ENCODE data around the gene HS1BP3. TPM values are rescaled to one million over a fixed set of nuclear protein-coding genes. Genes with fewer than 3 reads are reported as not detected.
A peak's percentile ranks its signal among the peaks of the same experiment; 100 is the strongest.

The HS1BP3 gene
- total and polyA plus RNA-seq, 9 of the 15 experiments (the other 6 are each of a cell fraction or from before 2014, with no cell fraction given) = 0.41 to 8.3 (median 5.9) TPM

GRCh38 chr2:20593072-20594034 lies 57.5 kb downstream of the HS1BP3 start (continued):
- TF ChIP-seq GABPA (tag; conservative IDR thresholded peaks at IDR 0.05; ENCODE audit: low read depth) (no peak), RBM34 (IDR thresholded peaks at IDR 0.05; ENCODE audit: borderline replicate concordance, insufficient read depth, low read length) (no peak), PPARD (CRISPR knock-in tag; IDR thresholded peaks at IDR 0.05) (no peak), MBD2 (IDR thresholded peaks at IDR 0.05; ENCODE audit: borderline replicate concordance, low read depth) (peak; percentile 74), ZNF311 (CRISPR knock-in tag; IDR thresholded peaks at IDR 0.05) (peak; percentile 72; the same call in 1 of the 2 replicates), ZNF589 (CRISPR knock-in tag; IDR thresholded peaks at IDR 0.05; ENCODE audit: low read depth) (peak; percentile 92), ZNF445 (CRISPR knock-in tag; IDR thresholded peaks at IDR 0.05; ENCODE audit: low read depth) (no peak), CCNT2 (IDR thresholded peaks at IDR 0.05; ENCODE audit: borderline replicate concordance, extremely low read depth, insufficient read length, low read depth, low read length) (no peak), NR4A1 (CRISPR knock-in tag; IDR thresholded peaks at IDR 0.05) (no peak), NR4A1 (tag; IDR thresholded peaks at IDR 0.05) (peak; percentile 48; the same call in 1 of the 2 replicates)
- TF ChIP-seq, protein P1, sequence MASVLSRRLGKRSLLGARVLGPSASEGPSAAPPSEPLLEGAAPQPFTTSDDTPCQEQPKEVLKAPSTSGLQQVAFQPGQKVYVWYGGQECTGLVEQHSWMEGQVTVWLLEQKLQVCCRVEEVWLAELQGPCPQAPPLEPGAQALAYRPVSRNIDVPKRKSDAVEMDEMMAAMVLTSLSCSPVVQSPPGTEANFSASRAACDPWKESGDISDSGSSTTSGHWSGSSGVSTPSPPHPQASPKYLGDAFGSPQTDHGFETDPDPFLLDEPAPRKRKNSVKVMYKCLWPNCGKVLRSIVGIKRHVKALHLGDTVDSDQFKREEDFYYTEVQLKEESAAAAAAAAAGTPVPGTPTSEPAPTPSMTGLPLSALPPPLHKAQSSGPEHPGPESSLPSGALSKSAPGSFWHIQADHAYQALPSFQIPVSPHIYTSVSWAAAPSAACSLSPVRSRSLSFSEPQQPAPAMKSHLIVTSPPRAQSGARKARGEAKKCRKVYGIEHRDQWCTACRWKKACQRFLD (CRISPR knock-in tag; IDR thresholded peaks at IDR 0.05) = 0 out of 2 replicates have a peak, but pooled peaks have one; percentile 28
- TF ChIP-seq, protein P2, sequence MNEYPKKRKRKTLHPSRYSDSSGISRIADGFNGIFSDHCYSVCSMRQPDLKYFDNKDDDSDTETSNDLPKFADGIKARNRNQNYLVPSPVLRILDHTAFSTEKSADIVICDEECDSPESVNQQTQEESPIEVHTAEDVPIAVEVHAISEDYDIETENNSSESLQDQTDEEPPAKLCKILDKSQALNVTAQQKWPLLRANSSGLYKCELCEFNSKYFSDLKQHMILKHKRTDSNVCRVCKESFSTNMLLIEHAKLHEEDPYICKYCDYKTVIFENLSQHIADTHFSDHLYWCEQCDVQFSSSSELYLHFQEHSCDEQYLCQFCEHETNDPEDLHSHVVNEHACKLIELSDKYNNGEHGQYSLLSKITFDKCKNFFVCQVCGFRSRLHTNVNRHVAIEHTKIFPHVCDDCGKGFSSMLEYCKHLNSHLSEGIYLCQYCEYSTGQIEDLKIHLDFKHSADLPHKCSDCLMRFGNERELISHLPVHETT (CRISPR knock-in tag; conservative IDR thresholded peaks at IDR 0.05 in 1 of 2, IDR thresholded peaks at IDR 0.05 in 1 of 2) = peak in 1 of 2 experiments; percentile 84; a peak in 2 of 4 replicates
